ENCODE data around the gene HIP1R.
A peak's percentile ranks its signal among the peaks of the same experiment; 100 is the strongest.
"Not testable (repeated sequence)": the region's sequence is repeated elsewhere in the genome, so short reads cannot be mapped to it uniquely, and the experiment has no call there.

Gene HIP1R, protein sequence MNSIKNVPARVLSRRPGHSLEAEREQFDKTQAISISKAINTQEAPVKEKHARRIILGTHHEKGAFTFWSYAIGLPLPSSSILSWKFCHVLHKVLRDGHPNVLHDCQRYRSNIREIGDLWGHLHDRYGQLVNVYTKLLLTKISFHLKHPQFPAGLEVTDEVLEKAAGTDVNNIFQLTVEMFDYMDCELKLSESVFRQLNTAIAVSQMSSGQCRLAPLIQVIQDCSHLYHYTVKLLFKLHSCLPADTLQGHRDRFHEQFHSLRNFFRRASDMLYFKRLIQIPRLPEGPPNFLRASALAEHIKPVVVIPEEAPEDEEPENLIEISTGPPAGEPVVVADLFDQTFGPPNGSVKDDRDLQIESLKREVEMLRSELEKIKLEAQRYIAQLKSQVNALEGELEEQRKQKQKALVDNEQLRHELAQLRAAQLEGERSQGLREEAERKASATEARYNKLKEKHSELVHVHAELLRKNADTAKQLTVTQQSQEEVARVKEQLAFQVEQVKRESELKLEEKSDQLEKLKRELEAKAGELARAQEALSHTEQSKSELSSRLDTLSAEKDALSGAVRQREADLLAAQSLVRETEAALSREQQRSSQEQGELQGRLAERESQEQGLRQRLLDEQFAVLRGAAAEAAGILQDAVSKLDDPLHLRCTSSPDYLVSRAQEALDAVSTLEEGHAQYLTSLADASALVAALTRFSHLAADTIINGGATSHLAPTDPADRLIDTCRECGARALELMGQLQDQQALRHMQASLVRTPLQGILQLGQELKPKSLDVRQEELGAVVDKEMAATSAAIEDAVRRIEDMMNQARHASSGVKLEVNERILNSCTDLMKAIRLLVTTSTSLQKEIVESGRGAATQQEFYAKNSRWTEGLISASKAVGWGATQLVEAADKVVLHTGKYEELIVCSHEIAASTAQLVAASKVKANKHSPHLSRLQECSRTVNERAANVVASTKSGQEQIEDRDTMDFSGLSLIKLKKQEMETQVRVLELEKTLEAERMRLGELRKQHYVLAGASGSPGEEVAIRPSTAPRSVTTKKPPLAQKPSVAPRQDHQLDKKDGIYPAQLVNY

GRCh38 chr12:122834921-122835749 lies at the start of gene HIP1R:
TSS of gene HIP1R (plus strand) at chr12:122835457. CDS start at chr12:122835551, 94 bp downstream.
- no peak for DNase-seq (ENCODE audit: low read depth)

DNA sequence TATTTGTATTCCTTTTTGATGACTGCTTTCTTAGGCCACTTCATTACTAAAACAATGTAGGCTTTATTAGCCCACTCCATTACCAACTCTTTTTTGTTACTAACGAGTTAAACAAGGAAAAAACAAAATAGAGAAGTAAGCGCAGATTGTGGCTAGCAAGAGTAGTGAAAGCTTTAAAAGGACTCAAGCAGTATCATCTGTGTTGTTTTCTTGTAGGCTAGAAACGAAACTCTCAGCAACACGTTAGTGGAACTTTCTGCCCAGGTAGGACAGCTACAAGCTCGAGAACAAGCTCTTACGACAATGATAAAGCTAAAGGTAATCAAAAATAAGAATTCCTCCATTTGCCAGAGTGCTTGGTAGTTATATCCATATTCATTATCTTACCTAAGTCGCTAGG lies 49.8 kb upstream of the HIP1R start:
- no peak for DNase-seq (ENCODE audit: low read depth)

GRCh38 chr12:122788387-122788786 lies 46.9 kb upstream of the HIP1R start:
- peak; percentile 20 for DNase-seq (ENCODE audit: low read depth)

GRCh38 chr12:122789637-122790036 lies 45.6 kb upstream of the HIP1R start:
- DNase-seq (ENCODE audit: low read depth) = no peak

DNA sequence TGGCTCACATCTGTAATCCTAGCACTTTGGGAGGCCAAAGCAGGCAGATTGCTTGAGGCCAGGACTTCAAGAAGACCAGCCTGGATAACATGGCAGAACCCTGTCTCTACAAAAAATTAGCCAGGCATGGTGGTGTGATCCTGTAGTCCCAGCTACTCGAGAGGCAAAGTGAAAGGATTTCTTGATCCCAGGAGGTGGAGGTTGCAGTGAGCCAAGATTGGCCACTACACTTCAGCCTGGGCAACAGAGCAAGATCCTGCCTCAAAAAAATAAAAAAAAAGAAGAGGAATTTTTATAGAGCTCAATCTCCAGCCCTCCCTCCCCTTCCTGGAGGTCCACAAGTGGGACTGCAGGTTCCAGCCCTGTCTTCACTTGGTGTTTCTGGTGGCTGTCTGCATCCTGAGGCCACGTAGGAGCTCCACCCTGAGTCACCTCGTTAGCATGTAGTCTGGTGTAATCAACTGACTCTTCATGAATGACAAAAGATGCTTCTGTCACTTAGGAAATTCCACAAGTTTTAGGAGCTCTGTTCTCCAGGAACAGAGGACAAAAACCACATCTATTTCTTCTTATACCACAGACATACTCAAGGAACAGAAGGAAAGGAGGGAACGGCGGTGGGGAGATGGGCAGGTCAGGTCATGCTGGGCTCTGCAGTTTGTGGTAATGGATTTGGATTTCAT lies 44.7 kb upstream of the HIP1R start:
- no peak for DNase-seq (ENCODE audit: low read depth)

GRCh38 chr12:122793685-122794106 lies 41.6 kb upstream of the HIP1R start:
- peak; percentile 28 for DNase-seq (ENCODE audit: low read depth)

GRCh38 chr12:122795807-122796206 lies 39.5 kb upstream of the HIP1R start:
- DNase-seq (ENCODE audit: low read depth) = no peak

DNA sequence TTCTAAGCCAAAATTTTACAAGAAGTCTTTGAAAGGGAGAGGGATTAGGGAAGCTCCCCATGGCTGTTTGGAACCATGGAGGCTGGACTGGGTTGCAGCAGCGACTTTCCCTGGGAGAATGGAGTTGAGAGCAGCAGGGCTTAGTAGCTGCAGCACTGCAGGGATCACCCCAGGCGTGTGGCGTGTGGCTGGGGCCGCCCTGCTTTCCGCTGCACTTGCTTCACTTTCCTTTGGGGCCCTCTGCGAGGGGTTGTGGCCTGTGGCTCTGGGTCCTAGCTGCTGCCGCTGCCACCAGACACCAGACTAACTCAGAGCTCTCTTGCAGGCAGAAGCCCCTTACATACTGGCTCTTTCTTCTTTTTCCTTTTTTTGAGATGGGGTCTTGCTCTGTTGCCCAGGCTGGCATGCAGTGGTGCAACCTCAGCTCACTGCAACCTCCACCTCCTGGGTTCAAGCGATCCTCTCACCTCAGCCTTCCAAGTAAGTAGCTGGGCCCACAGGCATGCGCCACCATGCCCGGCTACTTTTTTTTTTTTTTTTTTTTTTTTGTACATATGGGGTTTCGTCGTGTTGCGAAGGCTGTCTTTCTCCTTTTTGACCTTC lies 35.5 kb upstream of the HIP1R start:
- DNase-seq (ENCODE audit: low read depth) = no peak

- DNase-seq (ENCODE audit: low read depth) = no peak
Measured at GRCh38 chr12:122803937-122804336, 31.3 kb upstream of the HIP1R start.

- DNase-seq (ENCODE audit: low read depth) = not testable (repeated sequence)
Measured at GRCh38 chr12:122804957-122805356, 30.3 kb upstream of the HIP1R start.

DNA sequence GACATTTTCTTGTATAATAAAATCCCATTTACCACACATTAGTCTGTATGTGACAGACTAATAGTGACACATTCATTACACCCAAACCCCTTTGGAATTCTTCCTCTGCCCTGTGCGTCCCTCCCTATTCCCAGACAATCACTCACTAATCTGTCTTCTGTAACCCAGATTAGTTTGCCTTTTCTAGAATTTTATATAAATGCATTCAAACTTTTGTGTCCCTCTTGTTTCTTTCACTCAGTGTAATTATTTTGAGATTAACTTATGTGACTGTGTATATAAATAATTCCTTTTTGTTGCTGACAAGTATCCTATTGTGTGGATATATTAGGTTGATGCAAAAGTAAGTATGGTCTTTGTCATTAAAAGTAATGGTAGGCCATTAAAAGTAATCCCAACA lies 27.6 kb upstream of the HIP1R start:
- no peak for DNase-seq (ENCODE audit: low read depth)

- no peak for DNase-seq (ENCODE audit: low read depth)
Measured at GRCh38 chr12:122811777-122812176, 23.5 kb upstream of the HIP1R start.

DNA sequence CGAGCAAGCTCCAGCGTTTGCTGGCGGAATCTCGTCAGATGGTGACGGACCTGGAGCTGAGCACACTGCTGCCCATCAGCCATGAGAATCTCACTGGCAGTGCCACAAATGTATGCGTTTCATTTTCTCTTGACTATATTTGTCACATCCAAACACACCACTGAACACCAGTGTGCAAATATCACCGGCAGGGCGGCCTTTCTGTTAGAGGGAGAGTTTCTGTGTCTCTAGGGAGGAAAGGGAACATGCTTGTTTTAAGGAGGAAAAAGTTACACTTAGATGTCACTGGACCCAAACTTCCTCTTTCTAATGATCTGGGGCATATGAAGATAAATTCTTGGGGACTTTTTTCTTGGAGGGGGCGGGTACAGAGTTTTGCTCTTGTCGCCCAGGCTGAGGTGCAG lies 21.9 kb upstream of the HIP1R start:
- DNase-seq (ENCODE audit: low read depth) = no peak

GRCh38 chr12:122819209-122819785 lies 16.0 kb upstream of the HIP1R start:
- DNase-seq (ENCODE audit: low read depth) = no peak

GRCh38 chr12:122820138-122820537 lies 15.1 kb upstream of the HIP1R start:
- no peak for DNase-seq (ENCODE audit: low read depth)

- no peak for DNase-seq (ENCODE audit: low read depth)
Measured at GRCh38 chr12:122820838-122821271, 14.4 kb upstream of the HIP1R start.

DNA sequence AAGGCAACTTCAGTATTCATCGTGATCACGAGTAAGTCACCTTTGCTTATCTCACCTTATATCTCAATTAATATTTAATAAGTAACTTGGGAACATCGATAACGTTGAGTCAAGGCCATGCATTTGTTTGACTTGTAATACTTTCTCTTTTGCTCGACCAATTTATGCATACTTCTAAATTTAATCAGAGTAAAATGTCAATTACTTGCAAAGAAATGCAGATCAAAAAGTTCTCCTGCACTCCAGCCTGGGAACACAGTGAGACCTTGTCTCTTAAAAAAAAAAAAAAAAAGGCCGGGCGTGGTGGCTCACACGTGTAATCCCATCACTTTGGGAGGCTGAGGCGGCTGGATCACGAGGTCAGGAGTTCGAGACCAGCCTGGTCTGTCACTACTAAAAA lies 11.8 kb upstream of the HIP1R start:
- DNase-seq (ENCODE audit: low read depth) = no peak

DNA sequence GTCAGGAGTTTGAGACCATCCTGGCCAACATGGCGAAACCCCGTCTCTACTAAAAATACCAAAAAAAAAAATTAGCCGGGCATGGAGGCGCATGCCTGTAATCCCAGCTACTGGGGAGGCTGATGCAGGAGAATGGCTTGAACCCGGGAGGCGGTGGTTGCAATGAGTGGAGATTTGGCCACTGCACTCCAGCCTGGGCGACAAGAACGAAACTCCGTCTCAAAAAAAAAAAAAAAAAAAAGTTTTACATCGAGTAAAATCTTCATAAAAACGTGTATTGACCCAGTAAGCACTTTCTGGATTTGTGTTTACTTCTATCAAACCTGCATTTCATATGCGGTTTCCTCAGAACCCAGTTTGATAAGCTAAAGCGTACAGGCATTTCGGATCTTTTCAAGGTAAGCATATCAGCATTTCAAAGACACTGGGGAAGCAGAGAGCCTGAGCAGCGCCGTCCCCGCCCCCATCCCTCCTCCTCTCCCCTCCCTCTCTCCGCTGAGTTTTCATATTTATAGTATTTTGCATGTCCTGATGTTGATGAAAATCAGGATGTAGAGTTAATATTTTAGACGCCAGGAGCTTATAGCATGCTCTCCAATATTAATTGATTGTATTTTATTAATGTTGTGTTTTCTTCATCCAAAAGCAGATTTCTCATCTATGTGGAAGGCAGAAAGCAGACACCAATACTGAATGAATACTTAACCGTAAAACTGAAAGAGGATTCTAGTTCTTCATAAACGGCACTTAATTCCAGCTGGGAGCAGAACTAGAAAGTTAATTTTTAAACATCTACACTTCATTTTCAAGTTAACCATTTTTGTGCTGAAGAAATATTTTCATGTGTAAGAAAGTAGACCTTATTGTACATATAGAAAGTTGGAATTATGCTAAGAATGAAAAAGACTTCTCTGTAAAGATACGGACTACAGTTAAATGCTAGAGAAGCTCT lies 9.2 kb upstream of the HIP1R start:
- no peak for DNase-seq (ENCODE audit: low read depth)

- no peak for DNase-seq (ENCODE audit: low read depth)
Measured at GRCh38 chr12:122827258-122827657, 8.0 kb upstream of the HIP1R start.
